ENCODE measurements around the gene KCNN3.

GRCh38 chr1:154859786-154860155 lies 10.3 kb downstream of the KCNN3 start:
- no peak for TF ChIP-seq CTCF (IDR thresholded peaks at IDR 0.05)
- no peak for TF ChIP-seq EP300 (IDR thresholded peaks at IDR 0.05)
- no peak for TF ChIP-seq POLR2A (IDR thresholded peaks at IDR 0.05; ENCODE audit: low read depth)
- TF ChIP-seq POLR2AphosphoS5 (IDR thresholded peaks at IDR 0.05): no peak

All from esophagus muscularis mucosa (tissue), 4 donors.